ENCODE results near the gene TCEANC2.

TCEANC2 gene

DNA sequence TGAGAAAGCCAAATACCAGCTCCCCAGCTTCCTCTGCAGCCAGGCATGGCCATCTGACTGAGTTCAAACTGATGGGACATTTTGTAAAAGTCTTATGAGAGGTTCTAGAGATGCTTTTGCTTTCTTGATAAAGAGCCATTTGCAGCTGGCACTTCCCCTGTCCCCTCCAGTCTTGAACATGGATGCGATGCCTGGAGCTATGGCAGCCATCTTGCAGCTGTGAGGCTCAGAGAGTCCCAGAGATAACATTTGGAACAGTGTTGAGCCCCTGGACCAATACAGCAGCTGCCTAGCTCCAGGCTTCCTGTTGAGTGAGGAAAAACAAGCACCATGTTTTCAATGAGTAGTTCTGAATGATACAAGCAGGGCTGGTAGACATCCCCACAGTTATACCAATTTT, 85.6 kb downstream of the TCEANC2 start:
- no peak for DNase-seq

DNA sequence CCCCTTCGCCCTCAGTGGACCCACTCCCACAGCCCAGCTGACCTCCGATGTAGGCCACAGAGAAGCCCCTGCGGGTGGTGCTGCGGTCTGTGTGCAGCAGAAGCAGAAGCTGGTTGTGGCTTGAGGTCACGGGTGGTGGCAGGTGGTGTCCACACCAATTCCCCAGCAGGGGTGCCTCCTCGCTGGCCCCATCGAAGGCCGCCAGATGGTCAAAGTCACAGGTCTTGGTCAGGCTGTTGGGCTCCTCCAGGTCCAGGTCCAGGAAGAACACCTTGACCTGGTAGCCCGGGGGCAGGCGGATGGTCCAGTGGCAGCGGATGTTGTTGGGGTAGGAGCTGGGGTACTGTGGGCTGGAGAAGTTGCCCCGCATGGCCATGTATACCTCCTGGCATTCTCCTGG, 86.3 kb downstream of the TCEANC2 start:
- no peak for DNase-seq

DNA sequence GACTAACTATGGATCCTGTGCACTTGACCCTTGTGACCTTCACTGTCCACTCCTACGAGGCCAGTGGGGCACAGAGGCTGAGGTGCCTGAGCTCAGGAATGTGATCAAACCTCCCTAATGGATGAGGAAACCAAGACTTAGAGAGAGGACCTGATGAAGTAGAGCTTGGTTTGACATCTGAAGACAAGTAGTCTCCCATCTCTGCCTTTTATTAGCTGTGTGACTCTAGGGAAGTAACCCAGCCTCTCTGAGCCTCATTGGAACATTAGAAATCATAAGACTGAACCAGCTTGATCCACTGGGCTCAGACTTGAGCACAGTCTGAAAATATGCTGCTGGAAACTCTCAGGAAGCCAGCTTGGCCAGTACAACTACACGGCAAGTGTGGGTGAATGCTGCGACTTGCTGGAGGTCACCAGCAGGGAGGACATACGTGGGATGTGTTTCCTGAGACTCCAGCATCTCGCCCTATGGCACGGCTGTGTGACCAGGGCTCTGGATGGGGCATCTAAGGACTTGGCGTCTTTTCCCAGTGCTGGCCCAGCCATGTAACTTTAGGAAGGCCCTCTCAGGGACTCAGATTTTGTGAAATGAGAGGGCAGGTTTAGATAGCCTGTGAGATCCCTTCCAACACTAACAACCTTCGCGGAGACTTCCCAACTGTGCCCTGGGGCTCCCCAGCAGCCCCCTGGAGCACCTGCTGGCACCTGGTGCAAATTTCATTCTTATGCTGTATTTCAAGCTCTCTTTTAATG, 88.9 kb downstream of the TCEANC2 start:
- no peak for DNase-seq

DNA sequence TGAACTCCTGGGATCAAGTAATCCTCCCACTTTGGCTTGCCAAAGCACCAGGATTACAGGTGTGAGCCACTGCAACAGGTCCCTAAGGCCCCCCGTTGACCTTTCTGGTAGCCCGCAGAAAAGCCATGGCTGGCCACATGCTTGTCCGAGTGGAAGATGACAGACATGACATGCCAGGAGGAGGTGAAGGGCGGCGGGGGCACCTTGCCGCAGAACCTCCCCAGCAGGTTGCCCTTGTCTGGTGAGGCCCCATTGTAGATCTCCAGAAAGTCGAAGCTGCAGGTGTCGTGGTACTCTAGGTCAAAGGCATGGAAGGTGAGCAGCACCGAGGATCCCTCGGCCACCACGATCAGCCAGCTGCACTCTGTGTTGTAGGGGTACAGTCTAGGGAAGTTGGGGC, 91.0 kb downstream of the TCEANC2 start:
- no peak for DNase-seq

DNA sequence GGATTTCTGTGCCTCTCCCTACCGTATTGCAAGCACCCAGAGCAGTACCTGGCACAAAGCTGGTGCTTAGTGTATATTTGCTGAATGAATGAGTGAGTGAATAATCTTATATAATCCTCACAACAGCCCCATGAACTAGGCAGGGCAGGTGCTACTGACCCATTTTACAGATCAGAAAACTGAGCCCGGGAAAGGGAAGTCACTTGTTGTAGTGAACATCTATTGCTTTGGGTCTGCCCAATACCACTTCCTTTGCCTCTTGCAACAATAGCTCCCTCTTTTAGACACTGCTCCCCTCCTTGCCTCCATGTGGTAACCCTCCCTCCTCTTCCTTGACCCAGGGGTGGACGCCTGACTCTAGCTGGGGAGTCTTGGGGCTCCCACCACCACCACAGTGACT, 96.3 kb downstream of the TCEANC2 start:
- no peak for DNase-seq

DNA sequence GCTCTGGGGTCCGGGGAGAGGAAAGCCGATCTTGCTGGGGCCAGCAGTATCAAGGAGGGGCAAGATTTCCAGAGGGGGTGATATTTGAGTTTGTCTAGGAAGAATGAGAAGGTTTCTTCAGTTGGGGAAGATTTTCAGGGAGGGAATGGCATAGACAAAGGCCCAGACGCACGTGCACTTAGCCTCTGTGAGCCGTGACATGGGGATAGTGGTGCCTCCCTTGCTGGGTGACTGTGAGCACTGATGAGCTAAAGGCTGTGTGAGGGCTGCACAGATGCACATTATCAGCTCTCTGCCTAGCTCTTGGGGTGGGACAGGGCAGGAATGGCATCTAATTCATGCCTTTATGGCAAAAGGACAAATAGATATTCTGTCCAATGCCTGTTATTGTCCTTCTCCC, 97.6 kb downstream of the TCEANC2 start:
- DNase-seq: no peak

DNA sequence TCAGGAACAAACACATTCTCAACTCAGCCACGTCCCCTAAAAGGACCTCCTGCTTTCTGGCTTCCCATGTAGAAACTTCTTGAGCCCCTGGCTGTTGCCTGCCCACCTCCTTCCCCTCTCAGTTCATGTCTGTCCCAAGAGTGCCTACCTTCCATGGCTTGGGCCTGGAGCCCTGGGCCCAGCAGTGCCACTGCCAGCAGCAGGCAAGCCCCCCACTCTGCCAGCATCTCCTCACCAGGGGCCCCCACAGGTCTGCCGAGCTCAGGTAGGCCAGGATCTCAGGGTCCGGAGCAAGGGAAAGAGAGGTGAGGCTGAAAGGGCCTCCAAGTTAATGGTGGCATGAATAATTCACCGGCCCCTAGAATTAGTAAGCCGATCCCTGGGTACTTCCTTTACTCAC, 99.3 kb downstream of the TCEANC2 start, which contains the start of gene CDCP2:
Gene CDCP2 (minus strand): TSS at position 305 of the 400 bp plus-strand sequence. CDS start 78 bp downstream, at position 227.
- no peak for DNase-seq

DNA sequence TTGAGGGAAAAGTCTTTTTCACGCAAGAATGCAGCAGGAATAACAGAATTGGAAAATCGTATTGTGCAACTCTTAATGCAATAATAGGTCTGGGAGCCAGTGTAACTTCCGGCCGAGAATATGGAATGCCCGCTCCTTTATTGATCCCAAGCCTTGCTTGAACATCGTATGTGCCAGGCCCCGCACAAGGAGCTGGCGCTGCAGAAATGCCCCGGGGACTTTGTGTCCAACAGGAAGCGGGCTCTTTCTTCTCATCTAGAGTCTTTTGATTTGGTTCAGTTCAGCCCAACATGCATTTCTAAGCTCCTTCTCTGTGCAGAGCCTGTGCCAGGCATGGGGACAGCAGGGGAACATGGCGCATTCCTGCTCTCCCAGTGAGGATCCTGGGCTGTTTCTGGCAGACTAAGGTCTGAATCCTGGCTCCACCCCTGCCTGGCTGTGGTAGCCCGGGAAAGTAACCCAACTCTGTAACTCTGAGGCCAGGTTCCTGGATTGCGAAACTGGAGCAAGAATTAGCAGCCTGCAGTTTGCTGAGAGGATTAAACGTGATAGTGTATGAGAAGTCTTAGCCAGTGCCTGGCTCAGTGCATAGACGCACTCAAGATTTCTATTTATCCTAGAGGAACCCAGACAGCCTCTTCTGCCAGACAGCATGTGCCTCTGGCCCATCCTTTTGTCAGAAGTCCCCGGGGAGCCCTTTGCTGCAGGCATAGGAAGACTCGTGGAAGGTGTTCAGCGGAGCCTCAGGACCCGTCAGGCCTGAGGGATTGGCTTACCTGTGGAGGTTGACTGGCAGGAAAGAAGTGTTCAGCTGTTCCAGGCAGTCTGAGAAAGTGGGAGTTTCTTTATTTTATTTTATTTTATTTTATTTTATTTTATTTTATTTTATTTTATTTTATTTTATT, 100.4 kb downstream of the TCEANC2 start:
- no peak for DNase-seq

Measured in DMS79 (cell line).